ENCODE data around the gene HBP1. TPM values are rescaled to one million over a fixed set of nuclear protein-coding genes. Genes with fewer than 3 reads are reported as not detected.

Gene HBP1
- total and polyA plus RNA-seq, 2 of the 8 experiments (the other 6 are each of a cell fraction or from before 2014, with no cell fraction given), result 28.9 to 29.2 TPM

- Histone ChIP-seq H3K4me1 (replicated peaks in 1 of 4; ENCODE audit: control insufficient read depth in 3 of 4, insufficient read depth in 4 of 4, low read length in 3 of 4) (peaks cover 0 to under 1% (median 0%) of the 10 kb centered on the region in 4 experiments; a peak in 2 of 7 replicates), H2BK15ac (ENCODE audit: low read length) (no peak overlapping the region), H2AFZ (ENCODE audit: low read length) (no peak overlapping the region), H4K8ac (ENCODE audit: extremely low read depth, insufficient read depth, low read length) (no peak overlapping the region), H4K5ac (ENCODE audit: insufficient read length, low read depth, low read length) (no peak overlapping the region), H3K23ac (ENCODE audit: insufficient read length) (no peak overlapping the region), H3K27ac (ENCODE audit: low read depth, low read length) (no peak overlapping the region), H4K91ac (replicated peaks; ENCODE audit: insufficient read length, low read length) (no peak overlapping the region), H2BK120ac (replicated peaks; ENCODE audit: low read depth, low read length) (no peak overlapping the region), H3K18ac (ENCODE audit: extremely low read depth, low read length) (no peak overlapping the region), H3K23me2 (ENCODE audit: low read depth, low read length) (no peaks in the 10 kb centered on the region), H3K9ac (replicated peaks in 1 of 4; ENCODE audit: extremely low read depth in 1 of 4, low read depth in 3 of 4, low read length in 3 of 4) (no peak overlapping the region), H3K4me3 (ENCODE audit: extremely low read depth in 1 of 4, insufficient read depth in 2 of 4, low read depth in 3 of 4, low read length in 4 of 4) (no peak overlapping the region), H2BK12ac (ENCODE audit: low read depth, low read length) (no peak overlapping the region), H3K79me1 (ENCODE audit: low read depth, low read length) (no peaks in the 10 kb centered on the region; the same call in 1 of the 2 replicates), H3K27me3 (replicated peaks in 1 of 4; ENCODE audit: control insufficient read depth in 3 of 4, extremely low read depth in 1 of 4, insufficient read depth in 3 of 4, low read length in 3 of 4) (no peaks in the 10 kb centered on the region), H3K56ac (replicated peaks; ENCODE audit: insufficient read length, low read depth, low read length) (no peak overlapping the region), H3K36me3 (ENCODE audit: control insufficient read depth in 2 of 4, insufficient read depth in 4 of 4, low read length in 3 of 4) (peaks cover 8 to 19% (median 17%) of the 10 kb centered on the region in 4 experiments; a peak in 7 of 8 replicates), H3K79me2 (ENCODE audit: control insufficient read depth in 1 of 2, insufficient read depth in 2 of 2, low read length in 2 of 2) (peaks cover 0 to 38% of the 10 kb centered on the region in 2 experiments; a peak in 2 of 4 replicates), H2AK5ac (ENCODE audit: low read depth, low read length) (no peak overlapping the region), H4K20me1 (replicated peaks in 1 of 2; ENCODE audit: control insufficient read depth in 1 of 2, insufficient read depth in 2 of 2, low read length in 2 of 2) (peaks cover 0 to 3% of the 10 kb centered on the region in 2 experiments), H2BK20ac (ENCODE audit: low read length) (no peak overlapping the region), H3K9me3 (ENCODE audit: insufficient read depth in 2 of 2, low read depth in 1 of 2, low read length in 1 of 2) (no peaks in the 10 kb centered on the region), H3K4ac (replicated peaks; ENCODE audit: insufficient read length, low read depth, low read length) (no peak overlapping the region), H3K14ac (ENCODE audit: insufficient read length) (no peak overlapping the region), H3K4me2 (ENCODE audit: insufficient read depth in 1 of 2, low read depth in 2 of 2, low read length in 2 of 2) (no peak overlapping the region), H2BK5ac (ENCODE audit: low read depth, low read length) (no peak overlapping the region)
- no peak for TF ChIP-seq CHD2 (IDR thresholded peaks at IDR 0.05; ENCODE audit: low read length)
- TF ChIP-seq KDM4A (IDR thresholded peaks at IDR 0.05; ENCODE audit: low read depth, low read length, severe bottlenecking), result no peak
- TF ChIP-seq SIN3A (conservative IDR thresholded peaks at IDR 0.05 in 1 of 2, IDR thresholded peaks at IDR 0.05 in 1 of 2; ENCODE audit: low read depth in 1 of 2, low read length in 2 of 2), result no peak
- TF ChIP-seq KDM5A (IDR thresholded peaks at IDR 0.05; ENCODE audit: low read length), result no peak
- no peak for TF ChIP-seq EP300 (IDR thresholded peaks at IDR 0.05; ENCODE audit: borderline replicate concordance in 1 of 2, low read depth in 2 of 2, low read length in 2 of 2)
- TF ChIP-seq RFX5 (IDR thresholded peaks at IDR 0.05; ENCODE audit: borderline replicate concordance, low read depth, low read length), result no peak
- FAIRE-seq (no peak), DNase-seq (ENCODE audit: low read depth in 1 of 2, low spot score in 2 of 2) (no peak)
- POLR2A ChIA-PET (ENCODE audit: partially characterized antibody), result interaction anchor here (3.5 kb wide), 1 partner anchor 11 kb away, joined by 12 read pairs; the partner anchor contains the start of gene HBP1
- 94% methylated on average over 14 of the region's 14 CpGs; no CpG with 5 or more reads in 1 of the 2 experiments for WGBS, 2 experiments (ENCODE audit: extremely low coverage in 1 of 2, insufficient coverage in 1 of 2, insufficient read length in 1 of 2, insufficient replicate concordance in 2 of 2, low coverage in 1 of 2, low lambda C conversion rate in 2 of 2, missing lambda C conversion rate in 1 of 2)
- CTCF ChIA-PET (ENCODE audit: partially characterized antibody), result interaction anchor here (0.7 to 2.3 kb wide), 6 partner anchors 9 to 32 kb away, joined by 3 to 10 read pairs (median 4); no protein-coding TSS in a partner anchor
Measured at GRCh38 chr7:107179326-107180164, 10.7 kb downstream of the HBP1 start.

Data from H1 (cell line).